Loucy (cell line): ENCODE results near the gene MPC1.

Source experiments
- H2AFZ ChIP-seq: fragments of 200-600 bp; sonication (generic); 2 replicates; pipeline ENCODE4 v1.6.0; 2016; ENCODE audit warnings: antibody characterized with exemption, mild to moderate bottlenecking, low read length, moderate library complexity
- H3F3A ChIP-seq: fragments of 200-600 bp; 2 replicates; pipeline ENCODE4 v1.6.0; 2016; ENCODE audit warnings: antibody characterized with exemption, low read depth, mild to moderate bottlenecking
- H3K27me3 ChIP-seq: fragments of 200-600 bp; sonication (generic); 2 replicates; pipeline ENCODE4 v1.6.1; 2014; ENCODE audit warnings: low read length, mild to moderate bottlenecking; ENCODE audit not compliant: insufficient read depth, poor library complexity, severe bottlenecking
- H3K36me3 ChIP-seq: fragments of 200-600 bp; sonication (generic); 2 replicates; pipeline ENCODE4 v1.6.1; 2016; ENCODE audit warnings: low read length; ENCODE audit not compliant: insufficient read depth
- H3K4me1 ChIP-seq: fragments of 200-600 bp; sonication (generic); 2 replicates; pipeline ENCODE4 v1.5.1; 2014; ENCODE audit warnings: low read length, mild to moderate bottlenecking; ENCODE audit not compliant: insufficient read depth, poor library complexity, severe bottlenecking
- H3K4me2 ChIP-seq: fragments of 200-600 bp; sonication (generic); 2 replicates; pipeline ENCODE4 v1.6.0; 2014; ENCODE audit warnings: antibody characterized with exemption, low read length, low read depth, mild to moderate bottlenecking; ENCODE audit not compliant: poor library complexity, severe bottlenecking
- H3K4me3 ChIP-seq: fragments of 200-600 bp; sonication (generic); 2 replicates; pipeline ENCODE4 v1.5.1; 2014; ENCODE audit warnings: low read length, mild to moderate bottlenecking, mixed read lengths; ENCODE audit not compliant: poor library complexity, severe bottlenecking
- H3K79me2 ChIP-seq: fragments of 200-600 bp; sonication (generic); 2 replicates; pipeline ENCODE4 v1.6.1; 2014; ENCODE audit warnings: low read length; ENCODE audit not compliant: insufficient read depth
- H3K9ac ChIP-seq: fragments of 200-600 bp; sonication (generic); 2 replicates; pipeline ENCODE4 v1.6.0; 2014; ENCODE audit warnings: mild to moderate bottlenecking, low read depth, low read length, moderate library complexity; ENCODE audit not compliant: poor library complexity, severe bottlenecking
- H3K9me2 ChIP-seq: fragments of 200-600 bp; sonication (generic); replicated peaks from 2 replicates; pipeline ENCODE4 v1.6.1; 2016; ENCODE audit warnings: low read depth, low read length, mixed read lengths
- H3K9me3 ChIP-seq: fragments of 200-600 bp; sonication (generic); 2 replicates; pipeline ENCODE4 v1.6.1; 2014; ENCODE audit warnings: mild to moderate bottlenecking, antibody characterized with exemption, low read length, low read depth; ENCODE audit not compliant: insufficient read depth
- H4K20me1 ChIP-seq: fragments of 200-600 bp; sonication (generic); 2 replicates; pipeline ENCODE4 v1.6.0; 2014; ENCODE audit warnings: antibody characterized with exemption, low read length, mild to moderate bottlenecking; ENCODE audit not compliant: insufficient read depth, poor library complexity, severe bottlenecking
- EZH2phosphoT487 ChIP-seq: fragments of 200-600 bp; IDR thresholded peaks from 2 replicates; pipeline ENCODE4 v1.6.1; 2018; ENCODE audit warnings: antibody characterized with exemption, mild to moderate bottlenecking, moderate library complexity, borderline replicate concordance
- TF ChIP-seq, protein P1 (sequence below): fragments of 200-600 bp; sonication (generic); conservative IDR thresholded peaks from 2 replicates; pipeline ENCODE4 v1.5.1; 2014; ENCODE audit warnings: mild to moderate bottlenecking, antibody characterized with exemption, low read length

Gene MPC1

DNA sequence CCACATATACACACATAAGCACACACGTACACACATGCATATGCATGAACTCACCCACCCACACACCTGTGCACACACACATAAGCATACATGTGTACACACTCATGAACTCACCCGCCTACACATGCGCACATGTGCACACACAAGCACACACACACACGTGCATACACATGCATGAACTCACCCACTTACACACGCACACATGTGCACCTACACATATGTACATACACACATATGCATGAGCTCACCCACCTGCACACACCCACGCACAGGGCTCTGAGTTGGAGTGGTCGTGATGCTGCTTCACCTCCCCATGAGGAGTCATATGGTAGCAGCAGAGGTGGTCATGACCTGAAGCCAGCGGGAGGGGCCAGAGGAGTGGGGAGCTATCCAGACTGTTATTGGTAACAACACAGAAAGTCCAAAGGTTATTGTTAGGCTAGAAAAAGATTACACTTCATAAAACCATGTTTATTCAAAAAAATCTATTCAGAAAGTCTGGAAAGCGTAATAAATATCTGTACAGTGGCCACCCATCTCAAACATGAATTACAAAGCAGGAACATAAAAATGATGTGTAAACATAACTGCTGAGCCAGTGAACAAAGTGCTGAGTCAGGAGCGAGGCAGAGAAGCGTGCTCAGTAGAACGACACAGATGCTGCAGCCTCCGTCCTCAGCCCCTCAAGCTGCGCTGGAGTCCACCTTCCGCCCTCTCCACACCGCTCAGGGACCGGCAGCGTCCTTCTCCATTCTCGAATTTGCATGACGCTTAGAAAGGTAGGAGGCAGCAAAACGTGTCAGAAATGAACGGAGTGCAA, 26.4 kb upstream of the MPC1 start:
- no peaks in the 10 kb centered on the region for H3K79me2 ChIP-seq
- no peaks in the 10 kb centered on the region for H3K36me3 ChIP-seq
- no peaks in the 10 kb centered on the region for H3F3A ChIP-seq
- no peak overlapping the region for H2AFZ ChIP-seq
- no peaks in the 10 kb centered on the region for H4K20me1 ChIP-seq
- H3K9me3 ChIP-seq, result no peaks in the 10 kb centered on the region
- H3K9ac ChIP-seq, result no peak overlapping the region
- no peak overlapping the region for H3K4me2 ChIP-seq
- peaks cover 43% of the 10 kb centered on the region for H3K4me1 ChIP-seq
- H3K9me2 ChIP-seq, result no peaks in the 10 kb centered on the region
- no peaks in the 10 kb centered on the region for H3K27me3 ChIP-seq
- TF ChIP-seq EZH2phosphoT487, result no peak
- TF ChIP-seq, protein P1, sequence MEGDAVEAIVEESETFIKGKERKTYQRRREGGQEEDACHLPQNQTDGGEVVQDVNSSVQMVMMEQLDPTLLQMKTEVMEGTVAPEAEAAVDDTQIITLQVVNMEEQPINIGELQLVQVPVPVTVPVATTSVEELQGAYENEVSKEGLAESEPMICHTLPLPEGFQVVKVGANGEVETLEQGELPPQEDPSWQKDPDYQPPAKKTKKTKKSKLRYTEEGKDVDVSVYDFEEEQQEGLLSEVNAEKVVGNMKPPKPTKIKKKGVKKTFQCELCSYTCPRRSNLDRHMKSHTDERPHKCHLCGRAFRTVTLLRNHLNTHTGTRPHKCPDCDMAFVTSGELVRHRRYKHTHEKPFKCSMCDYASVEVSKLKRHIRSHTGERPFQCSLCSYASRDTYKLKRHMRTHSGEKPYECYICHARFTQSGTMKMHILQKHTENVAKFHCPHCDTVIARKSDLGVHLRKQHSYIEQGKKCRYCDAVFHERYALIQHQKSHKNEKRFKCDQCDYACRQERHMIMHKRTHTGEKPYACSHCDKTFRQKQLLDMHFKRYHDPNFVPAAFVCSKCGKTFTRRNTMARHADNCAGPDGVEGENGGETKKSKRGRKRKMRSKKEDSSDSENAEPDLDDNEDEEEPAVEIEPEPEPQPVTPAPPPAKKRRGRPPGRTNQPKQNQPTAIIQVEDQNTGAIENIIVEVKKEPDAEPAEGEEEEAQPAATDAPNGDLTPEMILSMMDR, result no peak
- no peak overlapping the region for H3K4me3 ChIP-seq

DNA sequence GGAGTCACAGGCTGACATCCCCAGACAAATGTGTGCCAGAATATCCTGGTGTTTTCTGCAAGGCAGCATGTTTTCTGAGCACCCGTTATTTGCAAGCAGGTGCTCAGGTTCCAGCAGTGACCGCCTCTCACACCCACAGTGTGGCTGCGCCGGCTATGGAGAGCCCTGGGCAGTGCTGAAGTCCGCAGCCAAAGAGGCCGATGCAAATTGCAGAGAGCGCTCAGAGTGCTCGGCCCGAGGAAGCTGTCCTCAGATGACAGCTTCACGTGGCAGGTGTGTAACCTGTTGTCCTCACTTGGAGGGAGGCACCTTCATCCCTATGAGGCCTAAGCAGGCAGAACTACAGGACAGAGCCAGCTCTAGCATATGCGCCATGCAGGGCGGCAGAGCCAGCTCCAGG, 23.5 kb upstream of the MPC1 start:
- no peaks in the 10 kb centered on the region for H3K27me3 ChIP-seq
- TF ChIP-seq, protein P1, result no peak
- TF ChIP-seq EZH2phosphoT487, result no peak
- no peak overlapping the region for H2AFZ ChIP-seq
- no peaks in the 10 kb centered on the region for H3F3A ChIP-seq
- H3K4me2 ChIP-seq, result no peak overlapping the region
- H3K9me3 ChIP-seq, result no peaks in the 10 kb centered on the region
- H3K9ac ChIP-seq, result no peak overlapping the region
- no peaks in the 10 kb centered on the region for H3K36me3 ChIP-seq
- H3K4me3 ChIP-seq, result no peak overlapping the region
- no peaks in the 10 kb centered on the region for H4K20me1 ChIP-seq
- H3K79me2 ChIP-seq, result no peaks in the 10 kb centered on the region
- H3K9me2 ChIP-seq, result no peaks in the 10 kb centered on the region
- peaks cover 25% of the 10 kb centered on the region for H3K4me1 ChIP-seq

DNA sequence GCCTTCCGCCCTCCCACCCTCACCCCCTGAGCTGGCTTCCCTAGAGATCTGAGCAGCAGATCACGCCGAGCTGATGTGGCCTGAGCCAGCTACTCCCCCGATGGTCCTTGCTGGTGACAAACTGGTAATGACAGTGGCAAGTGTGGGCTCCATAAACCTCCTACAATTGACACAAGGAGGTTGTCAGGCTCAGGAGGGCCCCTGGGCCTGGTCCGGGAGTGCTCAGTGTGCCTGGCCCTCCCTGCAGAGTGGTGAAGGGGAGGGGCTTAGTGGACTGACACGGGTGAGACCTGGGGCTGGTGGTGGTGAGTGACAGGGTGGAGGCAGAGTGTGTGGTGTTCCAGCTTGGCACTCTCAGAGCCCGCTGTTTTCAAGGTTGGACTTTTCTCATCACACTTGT, 22.6 kb upstream of the MPC1 start:
- H3K27me3 ChIP-seq, result no peaks in the 10 kb centered on the region
- H3K4me3 ChIP-seq, result no peak overlapping the region
- H3F3A ChIP-seq, result no peaks in the 10 kb centered on the region
- H3K4me2 ChIP-seq, result no peak overlapping the region
- no peak overlapping the region for H3K9ac ChIP-seq
- no peaks in the 10 kb centered on the region for H3K9me2 ChIP-seq
- TF ChIP-seq, protein P1, result no peak
- TF ChIP-seq EZH2phosphoT487, result no peak
- H3K36me3 ChIP-seq, result no peaks in the 10 kb centered on the region
- no peaks in the 10 kb centered on the region for H3K79me2 ChIP-seq
- no peak overlapping the region for H2AFZ ChIP-seq
- no peaks in the 10 kb centered on the region for H4K20me1 ChIP-seq
- peaks cover 16% of the 10 kb centered on the region for H3K4me1 ChIP-seq
- no peaks in the 10 kb centered on the region for H3K9me3 ChIP-seq
